Measurements from ENCODE around the gene PIGM. TPM values are rescaled to one million over a fixed set of nuclear protein-coding genes. Genes with fewer than 3 reads are reported as not detected.

The PIGM gene
- total RNA-seq, 3 donors from 2014 or later (not counting 1 experiment from before 2014, with no cell fraction given) = 3.8 to 5.1 (median 3.9) TPM

- no peaks in the 10 kb centered on the region for H3K4me1 Mint-ChIP-seq
- DNase-seq (no peak), ATAC-seq (no peak)
- Histone ChIP-seq H3K9me3 (ENCODE audit: control insufficient read depth, insufficient read depth, low read length) (no peaks in the 10 kb centered on the region), H3K27me3 (ENCODE audit: control insufficient read depth, insufficient read depth, low read length) (no peaks in the 10 kb centered on the region), H3K27ac (ENCODE audit: low read length) (no peak overlapping the region), H3K4me3 (ENCODE audit: low read length) (no peak overlapping the region), H3K36me3 (ENCODE audit: control insufficient read depth, insufficient read depth, low read length) (no peaks in the 10 kb centered on the region), H3K4me1 (ENCODE audit: control insufficient read depth, insufficient read depth, low read length) (no peaks in the 10 kb centered on the region)
- H3K27ac Mint-ChIP-seq = no peak overlapping the region
- no peak overlapping the region for H3K4me3 Mint-ChIP-seq
- H3K27me3 Mint-ChIP-seq (ENCODE audit: low read depth in 2 of 2) = peaks cover 8% of the 10 kb centered on the region in 2 donors
- intact Hi-C loops (cut with micrococcal nuclease) = no loop called here
- TF ChIP-seq, protein P1, sequence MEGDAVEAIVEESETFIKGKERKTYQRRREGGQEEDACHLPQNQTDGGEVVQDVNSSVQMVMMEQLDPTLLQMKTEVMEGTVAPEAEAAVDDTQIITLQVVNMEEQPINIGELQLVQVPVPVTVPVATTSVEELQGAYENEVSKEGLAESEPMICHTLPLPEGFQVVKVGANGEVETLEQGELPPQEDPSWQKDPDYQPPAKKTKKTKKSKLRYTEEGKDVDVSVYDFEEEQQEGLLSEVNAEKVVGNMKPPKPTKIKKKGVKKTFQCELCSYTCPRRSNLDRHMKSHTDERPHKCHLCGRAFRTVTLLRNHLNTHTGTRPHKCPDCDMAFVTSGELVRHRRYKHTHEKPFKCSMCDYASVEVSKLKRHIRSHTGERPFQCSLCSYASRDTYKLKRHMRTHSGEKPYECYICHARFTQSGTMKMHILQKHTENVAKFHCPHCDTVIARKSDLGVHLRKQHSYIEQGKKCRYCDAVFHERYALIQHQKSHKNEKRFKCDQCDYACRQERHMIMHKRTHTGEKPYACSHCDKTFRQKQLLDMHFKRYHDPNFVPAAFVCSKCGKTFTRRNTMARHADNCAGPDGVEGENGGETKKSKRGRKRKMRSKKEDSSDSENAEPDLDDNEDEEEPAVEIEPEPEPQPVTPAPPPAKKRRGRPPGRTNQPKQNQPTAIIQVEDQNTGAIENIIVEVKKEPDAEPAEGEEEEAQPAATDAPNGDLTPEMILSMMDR (IDR thresholded peaks at IDR 0.05) = no peak
- H3K36me3 Mint-ChIP-seq = no peaks in the 10 kb centered on the region
- 77% methylated on average over 3 of the region's 3 CpGs for WGBS (ENCODE audit: insufficient coverage)
- H3K9me3 Mint-ChIP-seq = no peaks in the 10 kb centered on the region
Observed at GRCh38 chr1:160011781-160012180, 20.0 kb downstream of the PIGM start.

GRCh38 chr1:160009801-160010200 lies 22.0 kb downstream of the PIGM start:
- Mint-ChIP-seq H3K36me3 (no peaks in the 10 kb centered on the region), H3K27me3 (ENCODE audit: low read depth in 2 of 2) (peaks cover 8% of the 10 kb centered on the region in 2 donors), H3K9me3 (no peaks in the 10 kb centered on the region), H3K4me1 (no peaks in the 10 kb centered on the region), H3K4me3 (no peak overlapping the region), H3K27ac (no peak overlapping the region)
- intact Hi-C loops (cut with micrococcal nuclease) = loop anchor here (5.0 to 10.0 kb wide), 3 partner anchors 205 to 878 kb away; partner anchors contain the start of gene FCRL6
- Histone ChIP-seq H3K36me3 (ENCODE audit: control insufficient read depth, insufficient read depth, low read length) (no peaks in the 10 kb centered on the region), H3K4me1 (ENCODE audit: control insufficient read depth, insufficient read depth, low read length) (no peaks in the 10 kb centered on the region), H3K27ac (ENCODE audit: low read length) (no peak overlapping the region), H3K27me3 (ENCODE audit: control insufficient read depth, insufficient read depth, low read length) (no peaks in the 10 kb centered on the region), H3K9me3 (ENCODE audit: control insufficient read depth, insufficient read depth, low read length) (no peaks in the 10 kb centered on the region), H3K4me3 (ENCODE audit: low read length) (no peak overlapping the region)
- ATAC-seq (no peak), DNase-seq (no peak)
- 64% methylated on average over 1 of the region's 2 CpGs for WGBS (ENCODE audit: insufficient coverage)
- TF ChIP-seq, protein P1 (IDR thresholded peaks at IDR 0.05) = no peak

DNA sequence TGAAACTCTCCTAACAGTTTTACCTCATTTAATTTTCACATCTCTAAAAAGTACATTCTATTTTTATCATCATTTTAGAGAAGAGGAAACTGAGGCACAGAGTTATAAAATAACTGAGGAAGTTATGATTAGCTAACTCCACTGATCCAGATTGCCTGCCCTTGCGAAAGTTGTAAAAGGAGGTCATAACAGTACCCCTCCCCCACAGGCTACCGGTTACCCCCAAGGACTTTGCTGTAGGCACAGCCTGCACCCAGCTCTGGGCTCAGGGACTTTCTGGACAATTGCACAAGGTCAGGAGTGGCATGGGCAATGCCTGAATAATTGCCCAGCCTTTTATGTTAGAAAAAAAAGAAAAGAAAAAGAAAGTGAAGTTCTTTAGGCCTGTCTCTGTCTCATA lies 22.7 kb downstream of the PIGM start:
- 60% methylated on average over 1 of the region's 2 CpGs for WGBS (ENCODE audit: insufficient coverage)
- Histone ChIP-seq H3K36me3 (ENCODE audit: control insufficient read depth, insufficient read depth, low read length) (no peaks in the 10 kb centered on the region), H3K27ac (ENCODE audit: low read length) (no peak overlapping the region), H3K27me3 (ENCODE audit: control insufficient read depth, insufficient read depth, low read length) (no peaks in the 10 kb centered on the region), H3K4me1 (ENCODE audit: control insufficient read depth, insufficient read depth, low read length) (no peaks in the 10 kb centered on the region), H3K9me3 (ENCODE audit: control insufficient read depth, insufficient read depth, low read length) (no peaks in the 10 kb centered on the region), H3K4me3 (ENCODE audit: low read length) (no peak overlapping the region)
- no peaks in the 10 kb centered on the region for H3K4me1 Mint-ChIP-seq
- intact Hi-C loops (cut with micrococcal nuclease) = loop anchor here (5.0 to 10.0 kb wide), 3 partner anchors 204 to 877 kb away; partner anchors contain the start of gene FCRL6
- DNase-seq (no peak), ATAC-seq (no peak)
- peaks cover 8 to 11% of the 10 kb centered on the region in 2 donors for H3K27me3 Mint-ChIP-seq (ENCODE audit: low read depth in 2 of 2)
- H3K27ac Mint-ChIP-seq = no peak overlapping the region
- no peaks in the 10 kb centered on the region for H3K9me3 Mint-ChIP-seq
- no peaks in the 10 kb centered on the region for H3K36me3 Mint-ChIP-seq
- TF ChIP-seq, protein P1 (IDR thresholded peaks at IDR 0.05) = no peak
- H3K4me3 Mint-ChIP-seq = no peak overlapping the region
